ENCODE results near the gene PAGE4.

The PAGE4 gene

DNA sequence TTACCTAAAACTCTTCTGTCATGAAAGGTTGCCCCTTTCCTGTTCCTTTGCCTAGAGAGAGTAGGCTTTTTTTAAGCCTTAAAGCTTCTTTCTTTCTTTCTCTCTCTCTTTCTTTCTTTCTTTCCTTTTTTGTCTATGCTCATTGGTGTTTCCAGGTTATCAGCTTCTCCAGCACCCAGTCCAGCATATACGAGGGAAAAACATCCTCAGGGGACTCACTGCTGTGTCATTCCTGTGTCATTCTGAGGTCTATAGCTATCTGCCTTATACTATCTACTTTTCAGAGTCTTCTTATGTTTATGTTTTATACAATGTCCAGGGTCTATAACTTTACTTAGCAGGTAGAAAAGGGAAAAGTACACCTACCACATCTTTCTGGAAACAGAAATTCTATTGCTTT, 39.6 kb downstream of the PAGE4 start:
- H3K9me3 ChIP-seq (ENCODE audit: control insufficient read depth, insufficient read depth, low read length) = no peaks in the 10 kb centered on the region
- no peaks in the 10 kb centered on the region for H3K4me1 ChIP-seq (ENCODE audit: control insufficient read depth, insufficient read depth, low read length)
- no peak overlapping the region for H3K27ac ChIP-seq (ENCODE audit: low read length)
- no CpG with 5 or more reads among the region's 1 CpG for WGBS (ENCODE audit: insufficient coverage, insufficient read length)
- no peaks in the 10 kb centered on the region for H3K36me3 ChIP-seq (ENCODE audit: control insufficient read depth, insufficient read depth, low read length)
- no peak overlapping the region for H3K4me3 ChIP-seq (ENCODE audit: low read length)
- no peak for DNase-seq (ENCODE audit: low read depth, low spot score)
- no peaks in the 10 kb centered on the region for H3K27me3 ChIP-seq (ENCODE audit: control insufficient read depth, insufficient read depth, low read length)

DNA sequence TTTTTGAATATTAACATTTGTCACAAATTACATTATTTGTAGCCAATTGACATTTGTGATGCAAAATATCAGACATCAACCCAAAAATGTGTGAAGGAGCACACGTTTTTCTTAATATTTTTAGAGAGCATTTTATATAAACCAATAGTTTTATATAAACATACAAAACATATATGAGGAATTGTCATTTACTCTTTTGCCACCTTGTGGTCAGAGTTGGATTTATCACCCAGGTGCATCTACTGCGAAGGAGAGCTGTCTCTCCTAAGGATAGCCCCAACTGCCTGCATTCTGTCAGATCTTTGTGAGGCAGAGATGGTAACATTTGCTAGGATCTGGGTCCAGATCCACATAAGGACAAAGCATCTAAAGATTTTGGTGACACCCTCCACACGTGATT, 47.6 kb downstream of the PAGE4 start:
- H3K27ac ChIP-seq (ENCODE audit: low read length) = no peak overlapping the region
- no peak for DNase-seq (ENCODE audit: low read depth, low spot score)
- H3K27me3 ChIP-seq (ENCODE audit: control insufficient read depth, insufficient read depth, low read length) = no peaks in the 10 kb centered on the region
- H3K9me3 ChIP-seq (ENCODE audit: control insufficient read depth, insufficient read depth, low read length) = no peaks in the 10 kb centered on the region
- no peak overlapping the region for H3K4me3 ChIP-seq (ENCODE audit: low read length)
- WGBS (ENCODE audit: insufficient coverage, insufficient read length) = no CpG with 5 or more reads among the region's 3 CpGs
- H3K4me1 ChIP-seq (ENCODE audit: control insufficient read depth, insufficient read depth, low read length) = no peaks in the 10 kb centered on the region
- no peaks in the 10 kb centered on the region for H3K36me3 ChIP-seq (ENCODE audit: control insufficient read depth, insufficient read depth, low read length)

DNA sequence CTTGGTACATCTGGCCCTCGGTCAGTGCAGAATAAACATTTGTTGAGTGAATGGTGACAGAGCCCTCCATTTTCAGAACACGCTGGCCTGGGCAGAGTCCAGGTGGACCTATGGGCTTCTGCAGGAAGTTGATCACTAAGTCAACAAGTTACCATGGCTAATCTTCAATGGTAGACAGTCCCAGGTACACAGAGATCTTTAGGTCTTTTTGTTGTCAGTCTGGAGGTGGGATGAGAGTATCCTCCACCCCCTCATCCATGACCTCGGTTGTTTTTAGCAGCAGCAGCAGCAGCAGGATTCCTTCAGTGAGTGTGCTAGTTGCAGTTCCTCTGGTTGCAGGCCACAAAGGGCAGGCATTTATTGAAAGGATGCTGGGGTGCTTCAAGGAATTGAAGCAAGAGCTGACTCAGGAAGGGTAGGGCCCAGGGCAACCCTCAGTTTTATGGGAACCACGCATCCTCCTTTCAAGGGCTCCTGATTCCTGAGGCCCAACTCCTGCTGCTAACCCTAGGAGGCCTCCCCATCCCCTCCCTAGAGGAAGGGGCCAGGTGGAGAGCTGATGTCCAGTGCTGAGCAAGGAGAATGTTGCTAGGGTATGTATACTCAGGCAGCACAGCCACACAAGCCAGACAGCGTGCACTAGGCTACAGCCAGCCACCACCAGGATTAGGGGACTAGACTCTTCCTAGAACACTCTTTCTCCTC, 48.4 kb downstream of the PAGE4 start:
- Histone ChIP-seq H3K9me3 (ENCODE audit: control insufficient read depth, insufficient read depth, low read length) (no peaks in the 10 kb centered on the region), H3K4me3 (ENCODE audit: low read length) (no peak overlapping the region), H3K27me3 (ENCODE audit: control insufficient read depth, insufficient read depth, low read length) (no peaks in the 10 kb centered on the region), H3K4me1 (ENCODE audit: control insufficient read depth, insufficient read depth, low read length) (no peaks in the 10 kb centered on the region), H3K27ac (ENCODE audit: low read length) (no peak overlapping the region), H3K36me3 (ENCODE audit: control insufficient read depth, insufficient read depth, low read length) (no peaks in the 10 kb centered on the region)
- WGBS (ENCODE audit: insufficient coverage, insufficient read length) = no CpG with 5 or more reads among the region's 5 CpGs
- DNase-seq (ENCODE audit: low read depth, low spot score) = no peak

DNA sequence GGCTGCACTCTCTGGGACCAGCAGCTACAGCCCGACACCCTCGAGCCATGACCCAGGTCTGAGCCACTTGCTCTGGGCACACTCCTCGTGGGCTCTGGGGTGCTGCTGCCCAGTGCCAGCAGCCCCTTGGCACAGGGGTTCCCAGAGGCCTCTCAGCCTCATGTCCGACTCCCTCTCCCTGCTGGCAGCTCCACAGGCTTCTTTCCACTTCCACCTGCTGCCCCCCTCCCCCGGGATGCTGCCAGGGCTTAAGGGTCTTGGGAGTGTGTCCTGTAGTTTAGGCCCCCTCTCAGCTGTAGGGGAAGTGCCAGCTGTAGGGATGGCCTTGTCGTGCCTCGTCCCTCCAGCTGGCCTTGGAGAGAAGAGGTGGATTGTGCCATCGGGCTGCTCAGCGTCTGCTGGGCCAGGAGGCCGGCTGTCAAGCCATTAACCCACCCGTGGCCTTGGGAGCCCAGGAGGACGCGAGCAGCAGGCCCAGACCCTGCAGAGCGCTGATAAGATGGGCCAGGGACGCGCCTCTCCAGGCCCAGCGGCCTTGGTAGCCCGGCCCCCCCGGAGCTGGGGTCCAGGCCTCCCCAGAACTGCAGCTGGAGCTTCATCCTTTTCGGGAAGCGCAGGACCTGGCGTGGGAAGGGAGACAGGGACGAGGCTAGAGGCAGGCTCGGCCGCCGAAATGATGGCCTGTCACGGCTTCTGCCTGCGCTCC, 49.2 kb downstream of the PAGE4 start:
- peak overlapping the region; percentile 82; the same call in 1 of the 2 replicates for H3K4me3 ChIP-seq (ENCODE audit: low read length)
- no peaks in the 10 kb centered on the region for H3K36me3 ChIP-seq (ENCODE audit: control insufficient read depth, insufficient read depth, low read length)
- no peaks in the 10 kb centered on the region for H3K27me3 ChIP-seq (ENCODE audit: control insufficient read depth, insufficient read depth, low read length)
- H3K9me3 ChIP-seq (ENCODE audit: control insufficient read depth, insufficient read depth, low read length) = no peaks in the 10 kb centered on the region
- no peak overlapping the region for H3K27ac ChIP-seq (ENCODE audit: low read length)
- no peak for DNase-seq (ENCODE audit: low read depth, low spot score)
- no peaks in the 10 kb centered on the region for H3K4me1 ChIP-seq (ENCODE audit: control insufficient read depth, insufficient read depth, low read length)
- WGBS (ENCODE audit: insufficient coverage, insufficient read length) = no CpG with 5 or more reads among the region's 28 CpGs

DNA sequence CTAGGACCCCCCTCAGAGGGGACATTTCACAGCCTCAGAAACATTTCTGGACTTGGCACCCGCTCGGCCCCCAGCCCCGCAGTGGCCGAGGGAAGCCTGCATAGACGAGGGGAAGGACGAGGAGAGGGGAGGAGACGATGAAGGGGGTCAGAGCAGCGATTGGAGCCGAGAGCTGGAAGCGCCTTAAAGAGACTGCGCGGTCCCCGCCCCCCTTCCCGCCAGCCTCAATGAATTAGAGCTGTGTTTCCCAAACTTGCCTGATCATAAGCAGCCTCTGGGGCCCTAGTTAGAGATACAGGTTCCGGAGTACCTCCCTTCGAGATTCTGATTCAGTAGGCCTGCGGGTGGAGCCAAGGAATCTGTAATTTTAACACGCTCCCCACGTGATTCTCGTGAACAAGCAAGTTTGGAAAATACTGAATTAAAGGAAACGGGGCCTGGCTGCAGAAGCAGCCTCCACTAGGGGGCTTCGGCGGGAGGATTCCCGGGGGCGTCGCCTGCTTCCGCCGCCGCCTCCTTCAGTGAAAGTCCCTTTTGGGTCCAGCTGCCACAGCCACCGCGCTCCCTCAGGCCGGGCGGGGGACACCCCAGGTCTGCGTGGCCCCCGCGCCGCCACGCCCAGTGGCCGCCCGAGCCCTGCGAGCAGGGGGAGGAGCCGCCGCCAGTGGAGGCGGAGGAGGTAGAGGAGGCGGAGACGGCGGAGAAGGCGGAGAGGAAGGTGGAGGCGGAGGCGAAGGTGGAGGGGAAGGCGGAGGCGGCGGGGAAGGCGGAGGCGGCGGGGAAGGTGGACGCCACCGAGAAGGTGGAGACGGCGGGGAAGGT, 49.9 kb downstream of the PAGE4 start, which contains the start of gene USP27X:
TSS of gene USP27X (plus strand) at position 651 of the 822 bp plus-strand sequence. CDS start 824 bp downstream, outside the sequence.
- H3K27ac ChIP-seq (ENCODE audit: low read length) = no peak within 1 kb of the TSS
- peak within 1 kb of the TSS; percentile 82 for H3K4me3 ChIP-seq (ENCODE audit: low read length)
- peak; percentile 25 for DNase-seq (ENCODE audit: low read depth, low spot score)
- H3K9me3 ChIP-seq (ENCODE audit: control insufficient read depth, insufficient read depth, low read length) = no peaks in the 10 kb centered on the region
- H3K36me3 ChIP-seq (ENCODE audit: control insufficient read depth, insufficient read depth, low read length) = no peaks in the 10 kb centered on the region
- H3K27me3 ChIP-seq (ENCODE audit: control insufficient read depth, insufficient read depth, low read length) = no peaks in the 10 kb centered on the region
- WGBS (ENCODE audit: insufficient coverage, insufficient read length) = no CpG with 5 or more reads among the region's 60 CpGs
- no peaks in the 10 kb centered on the region for H3K4me1 ChIP-seq (ENCODE audit: control insufficient read depth, insufficient read depth, low read length)

DNA sequence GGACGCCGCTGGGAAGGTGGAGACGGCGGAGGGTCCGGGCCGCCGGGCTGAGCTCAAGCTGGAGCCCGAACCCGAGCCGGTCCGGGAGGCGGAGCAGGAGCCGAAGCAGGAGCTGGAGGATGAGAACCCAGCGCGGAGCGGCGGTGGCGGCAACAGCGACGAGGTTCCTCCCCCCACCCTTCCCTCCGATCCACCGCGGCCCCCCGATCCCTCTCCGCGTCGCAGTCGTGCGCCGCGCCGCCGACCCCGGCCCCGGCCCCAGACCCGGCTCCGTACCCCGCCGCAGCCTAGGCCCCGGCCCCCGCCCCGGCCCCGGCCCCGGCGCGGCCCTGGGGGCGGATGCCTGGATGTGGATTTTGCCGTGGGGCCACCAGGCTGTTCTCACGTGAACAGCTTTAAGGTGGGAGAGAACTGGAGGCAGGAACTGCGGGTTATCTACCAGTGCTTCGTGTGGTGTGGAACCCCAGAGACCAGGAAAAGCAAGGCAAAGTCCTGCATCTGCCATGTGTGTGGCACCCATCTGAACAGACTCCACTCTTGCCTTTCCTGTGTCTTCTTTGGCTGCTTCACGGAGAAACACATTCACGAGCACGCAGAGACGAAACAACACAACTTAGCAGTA, 50.7 kb downstream of the PAGE4 start:
- Histone ChIP-seq H3K27me3 (ENCODE audit: control insufficient read depth, insufficient read depth, low read length) (no peaks in the 10 kb centered on the region), H3K9me3 (ENCODE audit: control insufficient read depth, insufficient read depth, low read length) (no peaks in the 10 kb centered on the region), H3K4me3 (ENCODE audit: low read length) (peak overlapping the region; percentile 82), H3K27ac (ENCODE audit: low read length) (no peak overlapping the region), H3K4me1 (ENCODE audit: control insufficient read depth, insufficient read depth, low read length) (no peaks in the 10 kb centered on the region), H3K36me3 (ENCODE audit: control insufficient read depth, insufficient read depth, low read length) (no peaks in the 10 kb centered on the region)
- WGBS (ENCODE audit: insufficient coverage, insufficient read length) = no CpG with 5 or more reads among the region's 55 CpGs
- DNase-seq (ENCODE audit: low read depth, low spot score) = no peak

DNA sequence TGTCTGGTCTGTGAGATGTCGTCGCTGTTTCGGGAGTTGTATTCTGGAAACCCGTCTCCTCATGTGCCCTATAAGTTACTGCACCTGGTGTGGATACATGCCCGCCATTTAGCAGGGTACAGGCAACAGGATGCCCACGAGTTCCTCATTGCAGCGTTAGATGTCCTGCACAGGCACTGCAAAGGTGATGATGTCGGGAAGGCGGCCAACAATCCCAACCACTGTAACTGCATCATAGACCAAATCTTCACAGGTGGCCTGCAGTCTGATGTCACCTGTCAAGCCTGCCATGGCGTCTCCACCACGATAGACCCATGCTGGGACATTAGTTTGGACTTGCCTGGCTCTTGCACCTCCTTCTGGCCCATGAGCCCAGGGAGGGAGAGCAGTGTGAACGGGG, 51.6 kb downstream of the PAGE4 start:
- Histone ChIP-seq H3K4me3 (ENCODE audit: low read length) (no peak overlapping the region), H3K4me1 (ENCODE audit: control insufficient read depth, insufficient read depth, low read length) (no peaks in the 10 kb centered on the region), H3K9me3 (ENCODE audit: control insufficient read depth, insufficient read depth, low read length) (no peaks in the 10 kb centered on the region), H3K27ac (ENCODE audit: low read length) (no peak overlapping the region), H3K27me3 (ENCODE audit: control insufficient read depth, insufficient read depth, low read length) (no peaks in the 10 kb centered on the region), H3K36me3 (ENCODE audit: control insufficient read depth, insufficient read depth, low read length) (no peaks in the 10 kb centered on the region)
- WGBS (ENCODE audit: insufficient coverage, insufficient read length) = no CpG with 5 or more reads among the region's 12 CpGs
- no peak for DNase-seq (ENCODE audit: low read depth, low spot score)

All from iPS DF 6.9 (cell line).